Bronchial epithelial cell (primary cell): ENCODE measurements around the gene ETV3L. TPM values are rescaled to one million over a fixed set of nuclear protein-coding genes. Genes with fewer than 3 reads are reported as not detected.

Experiments used
- DNase-seq: peaks from one replicate; pipeline ENCODE4 v3.0.0-alpha.2; 2010; ENCODE audit warnings: low read depth
- FAIRE-seq: peaks from 2 replicates; lab custom pipeline; 2011; peaks lifted over from hg19 to GRCh38; lab: Jason Lieb, UNC
- H3K27me3 ChIP-seq: 2 replicates; pipeline ENCODE4 v1.5.1; 2011; ENCODE audit warnings: low read length; ENCODE audit not compliant: control insufficient read depth, insufficient read depth
- H3K36me3 ChIP-seq: 2 replicates; pipeline ENCODE4 v1.5.1; 2011; ENCODE audit warnings: low read length; ENCODE audit not compliant: control insufficient read depth, insufficient read depth
- H3K4me3 ChIP-seq: 2 replicates; pipeline ENCODE4 v1.5.1; 2011; ENCODE audit warnings: mild to moderate bottlenecking, low read depth, low read length, control low read depth
- total RNA-seq: library from RNA; depleted of rRNA; stranded (reverse); fragments of >200 nt; gene quantifications from 2 replicates; pipeline ENCODE4 v1.2.1, GENCODE V29; 2014
- TF ChIP-seq, protein P1 (sequence below): IDR thresholded peaks from 2 replicates; pipeline ENCODE4 v1.5.1; 2011; ENCODE audit warnings: mild to moderate bottlenecking, moderate library complexity, low read length, control low read depth, inconsistent platforms; ENCODE audit not compliant: insufficient read depth, severe bottlenecking

ETV3L gene
- total RNA-seq, 1 donor from 2014 or later: not detected

DNA sequence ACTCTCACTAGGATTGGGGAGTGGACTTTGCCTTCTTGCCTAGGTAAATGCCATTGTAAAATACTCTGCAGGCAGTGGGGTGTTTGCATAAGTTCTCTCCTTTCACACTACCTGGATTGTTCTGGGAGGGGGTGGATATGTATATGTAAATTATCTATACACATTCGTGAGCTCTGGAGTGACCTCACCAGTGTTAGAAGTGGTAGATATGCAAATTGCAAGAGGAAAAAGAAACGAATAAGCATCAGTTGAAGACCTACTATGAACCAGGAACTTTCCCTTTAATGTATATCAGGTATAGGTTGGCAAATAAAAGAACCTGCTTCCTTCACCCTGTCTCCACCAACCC, 52.6 kb downstream of the ETV3L start:
- FAIRE-seq: no peak
- no peak overlapping the region for H3K4me3 ChIP-seq
- peaks cover 2% of the 10 kb centered on the region for H3K27me3 ChIP-seq
- peak; percentile 9 for DNase-seq
- TF ChIP-seq, protein P1, sequence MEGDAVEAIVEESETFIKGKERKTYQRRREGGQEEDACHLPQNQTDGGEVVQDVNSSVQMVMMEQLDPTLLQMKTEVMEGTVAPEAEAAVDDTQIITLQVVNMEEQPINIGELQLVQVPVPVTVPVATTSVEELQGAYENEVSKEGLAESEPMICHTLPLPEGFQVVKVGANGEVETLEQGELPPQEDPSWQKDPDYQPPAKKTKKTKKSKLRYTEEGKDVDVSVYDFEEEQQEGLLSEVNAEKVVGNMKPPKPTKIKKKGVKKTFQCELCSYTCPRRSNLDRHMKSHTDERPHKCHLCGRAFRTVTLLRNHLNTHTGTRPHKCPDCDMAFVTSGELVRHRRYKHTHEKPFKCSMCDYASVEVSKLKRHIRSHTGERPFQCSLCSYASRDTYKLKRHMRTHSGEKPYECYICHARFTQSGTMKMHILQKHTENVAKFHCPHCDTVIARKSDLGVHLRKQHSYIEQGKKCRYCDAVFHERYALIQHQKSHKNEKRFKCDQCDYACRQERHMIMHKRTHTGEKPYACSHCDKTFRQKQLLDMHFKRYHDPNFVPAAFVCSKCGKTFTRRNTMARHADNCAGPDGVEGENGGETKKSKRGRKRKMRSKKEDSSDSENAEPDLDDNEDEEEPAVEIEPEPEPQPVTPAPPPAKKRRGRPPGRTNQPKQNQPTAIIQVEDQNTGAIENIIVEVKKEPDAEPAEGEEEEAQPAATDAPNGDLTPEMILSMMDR: no peak
- no peaks in the 10 kb centered on the region for H3K36me3 ChIP-seq

DNA sequence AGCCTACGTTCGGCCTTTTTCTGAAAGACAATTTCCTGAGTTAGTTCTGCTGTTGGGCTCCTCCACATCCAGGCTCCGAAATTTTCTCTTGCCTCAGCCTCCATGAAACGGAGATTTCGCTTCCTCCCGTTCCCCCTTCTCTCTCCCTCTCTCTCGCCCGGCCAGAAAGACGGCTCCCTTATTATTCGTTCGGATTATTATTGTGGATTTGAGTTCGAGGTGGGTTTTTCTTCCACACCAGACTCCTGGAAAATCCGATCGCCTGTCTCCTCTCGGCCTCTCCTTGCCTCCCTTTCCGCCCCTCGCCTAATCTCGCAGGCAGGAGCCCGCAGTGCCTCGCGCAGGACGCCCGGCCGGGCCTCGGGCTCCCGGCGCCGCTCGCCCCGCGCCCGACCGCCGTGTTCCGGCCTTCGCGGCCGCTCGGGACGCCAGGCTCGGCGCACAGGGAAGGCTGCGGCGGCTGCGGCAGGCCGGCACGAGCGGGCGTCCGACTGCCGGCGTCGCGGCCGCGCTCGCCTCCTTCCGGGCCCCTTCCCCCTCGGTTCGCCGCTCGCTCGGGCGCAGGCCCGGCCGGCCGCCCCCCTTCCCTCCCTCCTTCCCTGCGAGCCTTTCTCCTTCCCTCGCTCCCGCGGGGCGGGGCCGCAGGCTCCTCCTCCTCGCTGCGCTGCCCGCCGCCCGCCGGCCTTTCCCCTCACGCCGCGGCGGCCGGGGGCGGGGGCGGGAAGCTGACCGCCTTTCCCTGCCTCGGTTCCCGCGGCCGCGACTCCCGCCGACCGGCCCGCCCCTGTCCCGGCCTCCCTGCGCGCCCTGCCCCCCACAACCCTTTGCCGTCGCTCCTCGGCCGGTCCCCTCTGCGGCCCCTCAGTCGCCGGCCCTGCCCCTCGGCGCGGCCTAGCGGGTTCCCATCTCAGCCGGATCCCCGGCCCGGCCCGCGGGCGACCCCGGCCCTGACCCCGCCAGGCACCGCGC, 54.1 kb downstream of the ETV3L start, which contains the start of gene ARHGEF11:
Gene ARHGEF11, minus strand, starts transcription at position 493 of the 969 bp plus-strand sequence. CDS start 1,412 bp downstream, outside the sequence.
- TF ChIP-seq, protein P1: no peak
- no peak for FAIRE-seq
- peak within 1 kb of the TSS; percentile 50 for H3K4me3 ChIP-seq
- peak; percentile 66 for DNase-seq
- H3K36me3 ChIP-seq: no peaks in the 10 kb centered on the region
- no peaks in the 10 kb centered on the region for H3K27me3 ChIP-seq

DNA sequence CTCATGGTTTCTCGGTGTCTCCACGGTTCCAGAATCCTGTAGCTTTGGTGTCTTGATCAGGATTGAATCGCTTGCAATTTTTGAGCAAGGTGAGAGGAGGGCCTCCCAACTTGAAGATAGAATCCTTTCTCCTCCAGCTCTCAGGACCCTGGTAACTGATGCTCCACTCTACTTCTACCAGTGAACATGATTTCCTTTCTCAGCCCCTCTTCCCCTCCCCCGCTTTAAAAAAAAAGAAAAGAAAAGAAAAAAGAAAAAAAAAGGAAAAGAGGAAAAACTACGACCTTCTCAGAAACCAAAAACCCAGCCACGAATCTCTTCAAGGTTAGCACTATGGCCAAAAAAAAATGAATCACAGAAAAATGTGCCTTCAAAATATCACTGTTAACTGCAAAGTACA, 55.3 kb downstream of the ETV3L start:
- peak overlapping the region; percentile 50 for H3K4me3 ChIP-seq
- DNase-seq: no peak

DNA sequence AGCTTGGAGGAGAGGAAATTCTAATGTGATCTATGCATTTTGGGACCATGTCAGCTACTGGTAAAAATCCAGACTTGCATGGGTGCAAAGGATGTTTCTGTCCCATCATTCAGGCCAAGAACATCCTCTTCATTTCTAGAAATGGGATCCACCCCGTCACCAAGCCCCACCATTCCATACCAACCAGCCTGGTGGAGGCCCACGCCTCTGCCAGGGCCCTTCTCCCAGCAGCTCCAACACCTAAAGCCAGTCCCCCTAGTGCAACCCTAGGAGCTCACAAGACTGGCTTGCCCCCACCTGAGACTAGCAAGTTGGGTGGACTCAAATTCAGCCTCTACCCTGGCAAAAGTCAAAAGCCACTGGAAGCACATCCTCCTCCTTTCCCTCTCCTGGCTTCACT, 55.9 kb downstream of the ETV3L start:
- DNase-seq (no peak), FAIRE-seq (no peak)
- no peaks in the 10 kb centered on the region for H3K36me3 ChIP-seq
- H3K27me3 ChIP-seq: no peaks in the 10 kb centered on the region
- peak overlapping the region; percentile 50 for H3K4me3 ChIP-seq
- TF ChIP-seq, protein P1: no peak

More for the DNA sequence above, 55.3 kb downstream of the ETV3L start:
- FAIRE-seq: no peak
- H3K36me3 ChIP-seq: no peaks in the 10 kb centered on the region
- no peaks in the 10 kb centered on the region for H3K27me3 ChIP-seq
- TF ChIP-seq, protein P1: no peak

DNA sequence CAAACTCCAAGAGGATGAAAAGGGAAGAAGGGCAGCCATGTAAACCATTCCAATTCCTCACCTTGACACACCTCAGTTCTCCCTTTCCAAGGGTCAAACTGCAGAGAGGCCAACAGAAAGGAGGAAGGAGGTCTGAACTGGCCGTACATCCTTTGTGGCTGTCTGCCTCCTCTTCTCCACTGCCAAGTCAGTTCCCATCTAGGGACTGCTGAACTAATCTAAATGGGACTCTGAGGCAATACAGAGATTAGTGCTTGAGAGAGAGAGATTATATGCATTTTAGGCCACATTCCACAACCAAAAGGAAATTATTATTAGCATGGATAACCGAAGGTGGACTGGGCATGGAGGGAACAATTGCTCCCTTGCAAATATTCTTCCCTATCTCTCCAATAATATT, 56.8 kb downstream of the ETV3L start:
- no peak for DNase-seq
- FAIRE-seq: no peak
- Histone ChIP-seq H3K36me3 (no peaks in the 10 kb centered on the region), H3K27me3 (no peaks in the 10 kb centered on the region), H3K4me3 (no peak overlapping the region)
- TF ChIP-seq, protein P1: no peak

Other genes with a start within 250 kb of the ETV3L start
- gene INSRR, start 240.7 kb downstream of the ETV3L start, total RNA-seq: not detected in 2 replicates
- gene NTRK1, start 238.9 kb downstream of the ETV3L start, total RNA-seq: not detected in 2 replicates
- 1.8 TPM in 2 replicates for gene PEAR1, start 206.1 kb downstream of the ETV3L start, total RNA-seq
- gene LRRC71, start 179.2 kb downstream of the ETV3L start, total RNA-seq: not detected in 2 replicates
- gene ARHGEF11, start 54.1 kb downstream of the ETV3L start, total RNA-seq: 12.4 and 22.3 TPM in 2 replicates
- 17.1 and 17.9 TPM in 2 replicates for gene ETV3, start 38.6 kb upstream of the ETV3L start, total RNA-seq